ENCODE data around the gene LRP8. TPM values are rescaled to one million over a fixed set of nuclear protein-coding genes. Genes with fewer than 3 reads are reported as not detected.

LRP8 gene
- total and polyA plus RNA-seq, 2 of the 13 experiments (the other 11 are each of a cell fraction or from before 2014, with no cell fraction given), result 17.3 to 17.4 TPM

GRCh38 chr1:53270107-53270506, 57.8 kb downstream of the LRP8 start:
- in situ Hi-C loops (cut with HindIII; ENCODE audit: extremely low pct_ligation_motif_present, low pct_unique_long_range_greater_than_20kb), result no loop called here
- Histone ChIP-seq H3K4me1 (ENCODE audit: insufficient read depth, low read length) (no peaks in the 10 kb centered on the region), H3K9me3 (ENCODE audit: low read length) (no peaks in the 10 kb centered on the region), H3K27ac (ENCODE audit: extremely low read length, insufficient read depth, low read length) (no peak overlapping the region), H4K20me1 (ENCODE audit: insufficient read depth, low read length) (no peaks in the 10 kb centered on the region), H3K4me2 (ENCODE audit: low read depth, low read length) (no peak overlapping the region), H3K9ac (ENCODE audit: insufficient read depth, low read depth, low read length) (no peak overlapping the region), H2AFZ (ENCODE audit: low read length) (no peak overlapping the region), H3K36me3 (replicated peaks in 1 of 2; ENCODE audit: control insufficient read depth in 1 of 2, insufficient read depth in 2 of 2, low read length in 2 of 2) (peaks cover 7 to 11% of the 10 kb centered on the region in 2 experiments; a peak in 4 of 5 replicates), H3K27me3 (ENCODE audit: control insufficient read depth in 1 of 2, insufficient read depth in 2 of 2, low read length in 2 of 2) (no peaks in the 10 kb centered on the region), H3K4me3 (replicated peaks in 1 of 3; ENCODE audit: insufficient read depth in 1 of 3, low read depth in 2 of 3, low read length in 3 of 3) (no peak overlapping the region), H3K79me2 (ENCODE audit: insufficient read depth, low read length) (no peaks in the 10 kb centered on the region)
- intact Hi-C loops (cut with micrococcal nuclease; ENCODE audit: unreplicated experiment), result no loop called here
- ATAC-seq, result no peak
- POLR2A ChIA-PET, result no interaction called here
- no peak for DNase-seq (ENCODE audit: low spot score)
- 96% methylated on average over 1 of the region's 1 CpG for WGBS (ENCODE audit: low lambda C conversion rate)
- CTCF ChIA-PET (ENCODE audit: low intra/inter-chr PET ratio, low total read pairs), result no interaction called here
- FAIRE-seq, result no peak
- TF ChIP-seq NPAS2 (CRISPR knock-in tag; IDR thresholded peaks at IDR 0.05; ENCODE audit: borderline replicate concordance), result no peak
- TF ChIP-seq DNMT3B (CRISPR knock-in tag; conservative IDR thresholded peaks at IDR 0.05), result no peak
- no peak for TF ChIP-seq ZNF121 (CRISPR knock-in tag; IDR thresholded peaks at IDR 0.05)
- no peak for TF ChIP-seq MLX (CRISPR knock-in tag; IDR thresholded peaks at IDR 0.05)
- TF ChIP-seq ZNF230 (CRISPR knock-in tag; IDR thresholded peaks at IDR 0.05), result no peak
- no peak for TF ChIP-seq HDAC1 (CRISPR knock-in tag; IDR thresholded peaks at IDR 0.05)
- TF ChIP-seq KDM5B (CRISPR knock-in tag; IDR thresholded peaks at IDR 0.05; ENCODE audit: borderline replicate concordance), result no peak
- no peak for TF ChIP-seq HMGA1 (CRISPR knock-in tag; conservative IDR thresholded peaks at IDR 0.05)
- TF ChIP-seq RARG (CRISPR knock-in tag; IDR thresholded peaks at IDR 0.05; ENCODE audit: low read depth), result no peak
- no peak for TF ChIP-seq ARID2 (CRISPR knock-in tag; IDR thresholded peaks at IDR 0.05; ENCODE audit: borderline replicate concordance)
- no TSS peak for BruUV-seq (replicated peaks)

GRCh38 chr1:53267761-53268160, 60.1 kb downstream of the LRP8 start:
- no TSS peak for BruUV-seq (replicated peaks)
- POLR2A ChIA-PET, result no interaction called here
- CTCF ChIA-PET (ENCODE audit: low intra/inter-chr PET ratio, low total read pairs), result no interaction called here
- Histone ChIP-seq H2AFZ (ENCODE audit: low read length) (no peak overlapping the region), H3K4me2 (ENCODE audit: low read depth, low read length) (no peak overlapping the region), H3K27ac (ENCODE audit: extremely low read length, insufficient read depth, low read length) (no peak overlapping the region), H4K20me1 (ENCODE audit: insufficient read depth, low read length) (no peaks in the 10 kb centered on the region), H3K9ac (ENCODE audit: insufficient read depth, low read depth, low read length) (no peak overlapping the region), H3K27me3 (ENCODE audit: control insufficient read depth in 1 of 2, insufficient read depth in 2 of 2, low read length in 2 of 2) (no peaks in the 10 kb centered on the region), H3K4me1 (ENCODE audit: insufficient read depth, low read length) (no peaks in the 10 kb centered on the region), H3K79me2 (ENCODE audit: insufficient read depth, low read length) (no peaks in the 10 kb centered on the region), H3K36me3 (replicated peaks in 1 of 2; ENCODE audit: control insufficient read depth in 1 of 2, insufficient read depth in 2 of 2, low read length in 2 of 2) (peaks cover 17 to 33% of the 10 kb centered on the region in 2 experiments; a peak in 4 of 5 replicates), H3K4me3 (replicated peaks in 1 of 3; ENCODE audit: insufficient read depth in 1 of 3, low read depth in 2 of 3, low read length in 3 of 3) (no peak overlapping the region), H3K9me3 (ENCODE audit: low read length) (no peaks in the 10 kb centered on the region)
- DNase-seq (ENCODE audit: low spot score) (no peak), ATAC-seq (no peak), FAIRE-seq (no peak)
- intact Hi-C loops (cut with micrococcal nuclease; ENCODE audit: unreplicated experiment), result no loop called here
- in situ Hi-C loops (cut with HindIII; ENCODE audit: extremely low pct_ligation_motif_present, low pct_unique_long_range_greater_than_20kb), result no loop called here
- TF ChIP-seq ZNF44 (CRISPR knock-in tag; IDR thresholded peaks at IDR 0.05) (no peak), ZC3H4 (CRISPR knock-in tag; IDR thresholded peaks at IDR 0.05; ENCODE audit: borderline replicate concordance) (no peak), AGO2 (optimal IDR thresholded peaks at IDR 0.05; ENCODE audit: low read depth, low read length) (no peak), STAT6 (CRISPR knock-in tag; IDR thresholded peaks at IDR 0.05; ENCODE audit: borderline replicate concordance) (no peak), SUZ12 (IDR thresholded peaks at IDR 0.05; ENCODE audit: low read depth, low read length) (no peak)
